GM19395 (cell line): Measurements from ENCODE around the gene MSS51.

Source experiments
- ATAC-seq: cut with Tn5 transposase; IDR thresholded peaks from one replicate; pipeline ENCODE4 v1.9.1; 2021; ENCODE audit warnings: mild to moderate bottlenecking, moderate library complexity; ENCODE audit not compliant: unreplicated experiment

The MSS51 gene

GRCh38 chr10:73433538-73433867 is at the start of gene MSS51:
TSS of gene MSS51 (minus strand) at chr10:73433561. CDS start at chr10:73428284, 5,277 bp downstream.
- ATAC-seq: no peak

- no peak for ATAC-seq
Observed at GRCh38 chr10:73480158-73480557, 46.8 kb upstream of the MSS51 start.

- ATAC-seq: no peak
Observed at GRCh38 chr10:73478636-73479035, 45.3 kb upstream of the MSS51 start.

- ATAC-seq: no peak
Observed at GRCh38 chr10:73471226-73471625, 37.9 kb upstream of the MSS51 start.

GRCh38 chr10:73469579-73469978 is 36.2 kb upstream of the MSS51 start:
- no peak for ATAC-seq

- ATAC-seq: no peak
Observed at GRCh38 chr10:73467206-73467605, 33.8 kb upstream of the MSS51 start.

GRCh38 chr10:73465978-73466726 is 32.8 kb upstream of the MSS51 start:
- ATAC-seq: no peak

- no peak for ATAC-seq
Observed at GRCh38 chr10:73460897-73461296, 27.5 kb upstream of the MSS51 start.

- no peak for ATAC-seq
Observed at GRCh38 chr10:73459683-73460314, 26.4 kb upstream of the MSS51 start.

GRCh38 chr10:73456187-73456890 is 23.0 kb upstream of the MSS51 start:
- no peak for ATAC-seq

GRCh38 chr10:73449113-73449512 is 15.8 kb upstream of the MSS51 start:
- no peak for ATAC-seq

GRCh38 chr10:73448384-73448783 is 15.0 kb upstream of the MSS51 start:
- no peak for ATAC-seq

GRCh38 chr10:73446926-73447325 is 13.6 kb upstream of the MSS51 start:
- ATAC-seq: no peak

GRCh38 chr10:73444457-73444856 is 11.1 kb upstream of the MSS51 start:
- no peak for ATAC-seq

- ATAC-seq: no peak
Observed at GRCh38 chr10:73439605-73440312, 6.4 kb upstream of the MSS51 start.

- ATAC-seq: no peak
Observed at GRCh38 chr10:73439055-73439454, 5.7 kb upstream of the MSS51 start.

GRCh38 chr10:73432646-73433537 is 469 bp downstream of the MSS51 start:
- no peak for ATAC-seq

- ATAC-seq: no peak
Observed at GRCh38 chr10:73426318-73426717, 7.0 kb downstream of the MSS51 start.

GRCh38 chr10:73424478-73424877 is 8.9 kb downstream of the MSS51 start:
- ATAC-seq: no peak

- ATAC-seq: no peak
Observed at GRCh38 chr10:73423309-73423708, 10.1 kb downstream of the MSS51 start.
